ENCODE data around the gene USP46.
A peak's percentile ranks its signal among the peaks of the same experiment; 100 is the strongest.

Gene USP46
- total RNA-seq, result 11.4 to 77.0 (median 26.0) reads per million in 9 experiments

DNA sequence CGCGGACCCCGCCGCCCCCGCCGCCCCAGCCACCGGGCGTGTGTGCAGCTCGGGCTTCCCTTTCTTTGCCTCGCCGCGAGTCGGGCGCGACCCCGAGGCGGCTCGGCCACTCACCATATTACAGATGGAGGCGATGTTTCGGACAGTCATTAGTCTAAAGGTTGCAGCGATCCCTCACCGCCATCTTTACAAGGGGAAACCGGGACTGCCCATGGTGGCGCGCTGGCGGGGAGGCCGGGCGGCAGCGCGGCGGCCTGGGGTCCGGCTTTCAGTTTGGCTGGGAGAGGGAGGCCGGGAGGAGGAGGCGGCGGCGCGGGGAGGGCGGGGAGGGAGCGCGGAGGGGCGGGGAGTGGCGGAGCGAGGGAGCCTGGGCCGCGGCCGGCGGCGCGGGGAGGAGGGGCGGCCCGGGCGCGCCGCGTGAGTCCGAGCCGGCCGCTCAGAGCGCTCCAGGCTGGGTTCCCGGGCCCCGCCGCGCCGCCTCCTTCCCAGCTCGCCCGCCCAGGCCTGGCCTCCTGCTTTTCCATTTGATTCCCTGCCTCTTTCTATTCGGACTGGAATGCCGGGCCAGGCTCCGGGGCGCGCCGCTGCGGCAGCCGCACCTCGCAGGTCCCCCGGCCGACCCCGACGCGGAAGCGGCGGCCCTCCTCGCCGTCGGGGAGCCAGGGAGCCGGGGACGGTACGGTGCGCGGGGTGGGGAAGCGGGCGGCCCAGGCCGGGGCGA, at the start of gene USP46:
USP46 (minus strand) TSS at position 301 of the 721 bp plus-strand sequence; CDS start at position 150, 151 bp downstream.
- Mint-ChIP-seq H3K4me3 (peak within 1 kb of the TSS; percentile 85 to 86), H3K27me3 (no peaks in the 10 kb centered on the region)
- peak; percentile 18 to 33 (median 21) for DNase-seq

DNA sequence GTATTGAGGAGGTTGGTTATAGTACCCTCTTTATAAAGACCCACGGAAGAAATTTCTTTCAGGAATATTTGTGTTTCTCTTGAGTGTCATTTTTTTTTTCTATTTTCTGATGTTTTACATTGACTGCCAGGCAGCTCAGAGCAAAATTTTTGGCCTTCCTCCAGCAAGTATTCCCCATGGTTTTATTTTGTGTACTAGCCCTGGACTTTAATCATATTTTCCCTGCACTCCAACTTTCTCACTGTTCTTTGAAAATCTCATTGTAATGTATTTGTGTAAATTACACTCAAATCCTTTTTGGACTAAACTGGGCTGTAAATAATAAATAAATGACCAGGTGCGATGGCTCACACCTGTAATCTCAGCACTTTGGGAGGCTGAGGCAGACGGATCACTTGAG, 45.6 kb upstream of the USP46 start:
- Mint-ChIP-seq H3K36me3 (ENCODE audit: insufficient read depth) (no peaks in the 10 kb centered on the region), H3K9me3 (no peaks in the 10 kb centered on the region), H3K4me3 (no peak overlapping the region), H3K27me3 (no peaks in the 10 kb centered on the region), H3K27ac (no peak overlapping the region), H3K4me1 (ENCODE audit: low read depth in 2 of 2) (no peaks in the 10 kb centered on the region)
- DNase-seq, result no peak
- no peak for ATAC-seq (replicated peaks)

More for the DNA sequence above, at the start of gene USP46:
- Mint-ChIP-seq H3K9me3 (no peaks in the 10 kb centered on the region), H3K4me1 (ENCODE audit: low read depth in 2 of 2) (peaks cover 20 to 23% of the 10 kb centered on the region in 2 donors), H3K27ac (peak within 1 kb of the TSS; percentile 85 to 87), H3K36me3 (ENCODE audit: insufficient read depth) (no peaks in the 10 kb centered on the region)
- peak; percentile 83 for ATAC-seq (replicated peaks)

DNA sequence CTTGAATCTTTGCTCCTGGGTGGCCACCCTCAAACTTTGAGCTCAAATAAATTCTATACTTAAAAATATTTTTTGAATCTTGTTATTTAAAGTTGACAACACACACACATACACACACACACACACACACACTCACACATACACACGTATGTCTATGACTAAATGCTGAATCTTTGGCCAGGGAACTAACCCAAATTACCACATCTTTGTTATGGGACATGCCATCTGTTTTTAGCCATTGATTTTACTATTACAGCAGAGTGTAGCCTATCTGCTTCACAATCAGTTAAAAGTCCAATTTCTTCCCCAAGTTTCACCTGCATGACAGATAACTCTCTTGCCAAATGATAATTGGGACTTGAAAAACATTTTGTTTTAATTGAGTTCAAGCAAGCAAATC, 45.0 kb upstream of the USP46 start:
- H3K27ac Mint-ChIP-seq, result no peak overlapping the region
- H3K4me3 Mint-ChIP-seq, result no peak overlapping the region
- H3K27me3 Mint-ChIP-seq, result no peaks in the 10 kb centered on the region
- H3K9me3 Mint-ChIP-seq, result no peaks in the 10 kb centered on the region
- DNase-seq (no peak), ATAC-seq (replicated peaks) (no peak)
- no peaks in the 10 kb centered on the region for H3K36me3 Mint-ChIP-seq (ENCODE audit: insufficient read depth)
- H3K4me1 Mint-ChIP-seq (ENCODE audit: low read depth in 2 of 2), result no peaks in the 10 kb centered on the region

DNA sequence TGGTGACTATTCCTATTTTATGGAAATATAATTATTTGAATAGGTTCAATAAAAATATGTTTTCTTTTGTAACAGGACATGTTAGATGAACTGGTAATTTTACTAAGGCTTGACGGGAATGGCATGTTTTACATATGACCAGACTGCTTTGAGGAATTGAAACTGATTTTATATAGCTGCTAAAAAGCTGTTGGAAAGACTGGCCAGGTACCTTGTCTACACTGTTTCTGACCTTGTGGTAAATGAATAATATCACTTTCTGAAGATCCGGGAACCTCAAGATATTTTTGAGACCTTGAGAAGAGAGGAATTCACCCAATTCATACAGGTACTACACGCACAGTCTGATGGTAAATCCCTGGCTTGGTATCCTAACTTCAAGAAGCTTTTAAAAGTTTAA, 42.1 kb upstream of the USP46 start:
- no peaks in the 10 kb centered on the region for H3K36me3 Mint-ChIP-seq (ENCODE audit: insufficient read depth)
- peaks cover 0 to 5% of the 10 kb centered on the region in 2 donors for H3K27me3 Mint-ChIP-seq
- no peak overlapping the region for H3K27ac Mint-ChIP-seq
- H3K4me3 Mint-ChIP-seq, result no peak overlapping the region
- no peak for ATAC-seq (replicated peaks)
- no peaks in the 10 kb centered on the region for H3K9me3 Mint-ChIP-seq
- DNase-seq, result no peak
- peaks cover 4% of the 10 kb centered on the region in 2 donors for H3K4me1 Mint-ChIP-seq (ENCODE audit: low read depth in 2 of 2)

DNA sequence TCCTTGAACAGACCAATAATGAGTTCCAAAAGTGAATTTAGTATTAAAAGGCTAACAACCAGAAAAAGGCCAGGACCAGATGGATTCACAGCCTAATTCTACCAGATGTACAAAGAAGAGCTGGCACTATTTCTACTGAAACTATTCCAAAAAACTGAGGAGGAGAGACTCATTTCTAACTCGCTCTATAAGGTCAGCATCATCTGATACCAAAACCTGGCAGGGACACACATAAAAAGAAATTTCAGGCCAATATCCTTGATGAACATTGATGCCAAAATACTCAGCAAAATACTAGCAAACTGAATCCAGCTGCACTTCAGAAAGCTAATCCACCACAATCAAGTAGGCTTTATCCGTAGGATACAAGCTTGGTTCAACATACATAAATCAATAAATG, 35.8 kb upstream of the USP46 start:
- H3K27ac Mint-ChIP-seq, result no peak overlapping the region
- H3K36me3 Mint-ChIP-seq (ENCODE audit: insufficient read depth), result no peaks in the 10 kb centered on the region
- H3K4me1 Mint-ChIP-seq (ENCODE audit: low read depth in 2 of 2), result peaks cover 4 to 5% of the 10 kb centered on the region in 2 donors
- no peak for DNase-seq
- peaks cover 5 to 18% of the 10 kb centered on the region in 2 donors for H3K27me3 Mint-ChIP-seq
- no peak overlapping the region for H3K4me3 Mint-ChIP-seq
- ATAC-seq (replicated peaks), result no peak
- H3K9me3 Mint-ChIP-seq, result peaks cover 5 to 20% of the 10 kb centered on the region in 2 donors

DNA sequence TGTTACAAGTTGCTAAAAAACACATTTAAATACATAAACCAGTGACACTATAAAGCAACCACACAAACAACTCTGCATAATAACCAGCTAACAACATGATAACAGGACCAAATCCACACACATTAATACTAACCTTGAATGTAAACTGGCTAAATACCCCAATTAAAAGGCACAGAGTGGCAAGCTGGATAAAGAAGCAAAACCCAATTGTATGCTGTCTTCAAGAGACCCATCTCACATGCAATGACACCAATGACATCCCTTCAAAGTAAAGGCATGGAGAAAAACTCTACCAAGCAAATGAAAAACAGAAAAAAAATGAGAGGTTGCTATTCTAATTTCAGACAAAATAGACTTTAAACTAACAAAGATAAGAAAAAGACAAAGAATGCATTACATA, 34.4 kb upstream of the USP46 start:
- ATAC-seq (replicated peaks), result no peak
- H3K27me3 Mint-ChIP-seq, result peaks cover 5 to 18% of the 10 kb centered on the region in 2 donors
- no peaks in the 10 kb centered on the region for H3K36me3 Mint-ChIP-seq (ENCODE audit: insufficient read depth)
- H3K9me3 Mint-ChIP-seq, result peaks cover 5 to 20% of the 10 kb centered on the region in 2 donors
- DNase-seq, result no peak
- no peak overlapping the region for H3K27ac Mint-ChIP-seq
- peaks cover 4 to 5% of the 10 kb centered on the region in 2 donors for H3K4me1 Mint-ChIP-seq (ENCODE audit: low read depth in 2 of 2)
- H3K4me3 Mint-ChIP-seq, result no peak overlapping the region

DNA sequence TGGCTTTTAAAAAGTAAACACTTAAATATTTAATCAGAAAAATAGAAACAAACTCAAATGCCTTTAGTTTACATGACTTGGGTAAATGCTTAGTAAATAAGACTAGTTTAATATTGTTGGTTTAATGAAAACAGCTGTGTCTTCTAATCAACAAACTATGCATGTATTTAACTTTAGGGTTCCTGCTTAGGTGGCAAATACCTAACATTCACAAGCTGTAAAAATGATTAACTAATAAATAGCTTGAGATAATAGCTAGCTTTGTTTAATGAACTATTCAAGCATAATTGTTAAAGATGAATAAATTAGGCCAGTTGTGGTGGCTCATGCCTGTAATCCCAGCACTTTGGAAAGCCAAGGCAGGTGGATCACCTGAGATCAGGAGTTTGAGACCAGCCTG, 30.0 kb upstream of the USP46 start:
- Mint-ChIP-seq H3K27me3 (peaks cover 0 to 14% of the 10 kb centered on the region in 2 donors), H3K27ac (no peak overlapping the region), H3K36me3 (ENCODE audit: insufficient read depth) (no peaks in the 10 kb centered on the region), H3K4me1 (ENCODE audit: low read depth in 2 of 2) (no peaks in the 10 kb centered on the region), H3K4me3 (no peak overlapping the region), H3K9me3 (peaks cover 3 to 14% of the 10 kb centered on the region in 2 donors)
- ATAC-seq (replicated peaks), result no peak
- DNase-seq, result no peak

- no peak overlapping the region for H3K4me3 Mint-ChIP-seq
- no peaks in the 10 kb centered on the region for H3K4me1 Mint-ChIP-seq (ENCODE audit: low read depth in 2 of 2)
- H3K27me3 Mint-ChIP-seq, result peaks cover 5 to 14% of the 10 kb centered on the region in 2 donors
- H3K36me3 Mint-ChIP-seq (ENCODE audit: insufficient read depth), result no peaks in the 10 kb centered on the region
- no peak overlapping the region for H3K27ac Mint-ChIP-seq
- ATAC-seq (replicated peaks) (no peak), DNase-seq (no peak)
- H3K9me3 Mint-ChIP-seq, result peaks cover 0 to under 1% of the 10 kb centered on the region in 2 donors
Measured at GRCh38 chr4:52687696-52688095, 28.6 kb upstream of the USP46 start.

DNA sequence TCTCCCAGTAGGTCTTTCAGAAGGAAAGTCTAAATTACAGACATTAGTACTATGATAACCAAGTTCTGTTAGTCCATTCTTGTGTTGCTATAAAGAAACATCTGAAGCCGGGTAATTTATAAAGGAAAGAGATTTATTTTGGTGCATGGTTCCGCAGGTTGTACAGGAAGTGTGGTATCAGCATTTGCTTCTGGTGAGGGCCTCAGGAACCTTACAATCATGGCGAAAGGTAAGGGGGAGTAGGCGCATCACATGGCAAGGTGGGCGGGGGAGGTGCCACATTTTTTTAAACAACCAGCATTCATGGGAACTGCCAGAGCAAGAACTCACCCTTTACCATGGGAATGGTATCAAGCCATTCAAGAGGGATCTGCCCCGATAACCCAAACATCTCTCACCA, 26.2 kb upstream of the USP46 start:
- no peaks in the 10 kb centered on the region for H3K9me3 Mint-ChIP-seq
- peaks cover 11 to 12% of the 10 kb centered on the region in 2 donors for H3K27me3 Mint-ChIP-seq
- ATAC-seq (replicated peaks) (no peak), DNase-seq (no peak)
- H3K4me1 Mint-ChIP-seq (ENCODE audit: low read depth in 2 of 2), result no peaks in the 10 kb centered on the region
- no peaks in the 10 kb centered on the region for H3K36me3 Mint-ChIP-seq (ENCODE audit: insufficient read depth)
- no peak overlapping the region for H3K4me3 Mint-ChIP-seq
- H3K27ac Mint-ChIP-seq, result no peak overlapping the region

- Mint-ChIP-seq H3K27me3 (peaks cover 11 to 12% of the 10 kb centered on the region in 2 donors), H3K4me1 (ENCODE audit: low read depth in 2 of 2) (no peaks in the 10 kb centered on the region), H3K27ac (no peak overlapping the region), H3K36me3 (ENCODE audit: insufficient read depth) (no peaks in the 10 kb centered on the region), H3K4me3 (no peak overlapping the region), H3K9me3 (no peaks in the 10 kb centered on the region)
- no peak for ATAC-seq (replicated peaks)
- DNase-seq, result no peak
Measured at GRCh38 chr4:52684896-52685295, 25.8 kb upstream of the USP46 start.

GRCh38 chr4:52680381-52680780, 21.3 kb upstream of the USP46 start:
- DNase-seq, result no peak
- no peak for ATAC-seq (replicated peaks)
- Mint-ChIP-seq H3K27ac (no peak overlapping the region), H3K4me1 (ENCODE audit: low read depth in 2 of 2) (no peaks in the 10 kb centered on the region), H3K9me3 (no peaks in the 10 kb centered on the region), H3K36me3 (ENCODE audit: insufficient read depth) (peaks cover 3% of the 10 kb centered on the region), H3K27me3 (peaks cover 11 to 18% of the 10 kb centered on the region in 2 donors), H3K4me3 (no peak overlapping the region)

DNA sequence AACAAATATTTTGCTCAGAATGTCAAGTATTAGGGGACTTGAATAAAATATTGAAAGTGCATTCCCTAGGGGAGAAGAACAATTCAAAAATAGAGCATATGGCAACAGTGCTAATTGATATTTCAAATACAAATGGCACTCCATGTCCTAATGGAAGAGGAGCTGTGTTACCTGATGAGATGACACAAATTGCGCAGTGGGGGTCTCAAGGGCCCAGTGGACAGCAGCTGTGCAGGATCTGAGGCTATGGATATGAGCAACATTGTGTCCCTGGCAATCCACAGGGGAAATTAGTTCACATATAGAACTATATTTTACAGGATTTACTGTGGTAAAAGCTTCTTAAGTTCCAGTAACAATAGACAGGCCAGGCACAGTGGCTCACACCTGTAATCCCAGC, 17.4 kb upstream of the USP46 start:
- peaks cover 5% of the 10 kb centered on the region for H3K36me3 Mint-ChIP-seq (ENCODE audit: insufficient read depth)

DNA sequence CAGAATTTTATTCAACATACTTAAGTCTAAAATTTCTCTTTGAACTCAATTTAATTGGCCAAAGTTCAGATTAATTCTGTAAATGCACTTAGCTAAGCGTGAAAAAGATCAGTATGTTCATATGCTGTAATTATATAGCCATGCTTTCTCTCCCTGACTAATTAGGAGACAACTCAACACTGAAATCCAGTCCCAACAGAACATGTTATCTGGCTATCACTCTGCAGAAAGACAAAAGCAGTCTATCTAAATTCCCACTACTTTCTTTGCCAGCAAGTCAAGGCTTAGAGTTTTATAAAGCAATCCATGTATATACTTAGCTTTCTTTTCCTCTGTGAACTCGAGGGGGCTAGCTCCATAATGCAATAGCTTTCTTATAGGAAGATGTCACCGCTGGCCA, 16.0 kb upstream of the USP46 start:
- Mint-ChIP-seq H3K4me1 (ENCODE audit: low read depth in 2 of 2) (no peaks in the 10 kb centered on the region), H3K4me3 (no peak overlapping the region), H3K36me3 (ENCODE audit: insufficient read depth) (peaks cover 5% of the 10 kb centered on the region), H3K9me3 (no peaks in the 10 kb centered on the region), H3K27ac (no peak overlapping the region), H3K27me3 (peaks cover 16 to 17% of the 10 kb centered on the region in 2 donors)
- DNase-seq (no peak), ATAC-seq (replicated peaks) (no peak)

More for the DNA sequence above, 17.4 kb upstream of the USP46 start:
- Mint-ChIP-seq H3K9me3 (no peaks in the 10 kb centered on the region), H3K4me1 (ENCODE audit: low read depth in 2 of 2) (no peaks in the 10 kb centered on the region), H3K4me3 (no peak overlapping the region), H3K27ac (no peak overlapping the region), H3K27me3 (peaks cover 6 to 8% of the 10 kb centered on the region in 2 donors)
- no peak for ATAC-seq (replicated peaks)
- no peak for DNase-seq

DNA sequence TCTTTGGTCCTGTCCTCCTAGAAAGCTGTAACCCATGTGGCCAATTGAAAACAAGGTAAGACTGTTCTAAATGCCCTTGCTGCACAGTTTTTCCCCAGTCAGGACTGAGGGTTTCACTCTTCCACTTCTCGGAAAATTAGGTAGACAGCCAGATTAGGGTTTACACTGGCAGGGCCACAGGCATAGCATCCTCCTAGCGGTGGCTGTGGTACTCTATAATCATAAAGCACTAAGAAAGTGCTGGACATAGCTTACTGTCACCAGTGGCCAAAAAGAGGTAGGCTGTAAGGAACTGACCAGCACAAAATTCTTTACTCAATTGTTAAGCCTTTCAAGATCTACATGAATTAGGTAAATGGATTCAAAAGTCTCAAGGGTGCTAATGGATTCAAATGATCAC, 11.6 kb upstream of the USP46 start:
- H3K4me3 Mint-ChIP-seq, result no peak overlapping the region
- H3K4me1 Mint-ChIP-seq (ENCODE audit: low read depth in 2 of 2), result no peaks in the 10 kb centered on the region
- DNase-seq (no peak), ATAC-seq (replicated peaks) (no peak)
- H3K27me3 Mint-ChIP-seq, result peaks cover 36 to 49% of the 10 kb centered on the region in 2 donors
- no peaks in the 10 kb centered on the region for H3K9me3 Mint-ChIP-seq
- no peak overlapping the region for H3K27ac Mint-ChIP-seq
- peaks cover 3% of the 10 kb centered on the region for H3K36me3 Mint-ChIP-seq (ENCODE audit: insufficient read depth)

Data from effector memory CD8-positive, alpha-beta T cell (primary cell).